Mesenchymal stem cell (in vitro differentiated cells and primary cell): ENCODE measurements around the gene SMARCD2.

ENCODE experiments used
- DNase-seq: peaks from one replicate; pipeline ENCODE4 v3.0.0-alpha.2; 2013
- H2AFZ ChIP-seq: one replicate; pipeline ENCODE4 v1.6.1; 2013; ENCODE audit warnings: low read depth, mild to moderate bottlenecking, control low read depth, inconsistent platforms, low read length, moderate library complexity
- H2AK5ac ChIP-seq: 2 replicates; pipeline ENCODE4 v1.6.1; 2013; ENCODE audit warnings: low read length, moderate library complexity, mild to moderate bottlenecking, inconsistent platforms; ENCODE audit not compliant: severe bottlenecking
- H2BK120ac ChIP-seq: one replicate; pipeline ENCODE4 v1.6.1; 2013; ENCODE audit warnings: low read depth, mild to moderate bottlenecking, inconsistent platforms, low read length, moderate library complexity
- H2BK12ac ChIP-seq, 2 experiments: one replicate each; pipeline ENCODE4 v1.6.1; 2013; ENCODE audit warnings: inconsistent platforms in 2 of 2, low read length in 2 of 2, mild to moderate bottlenecking in 2 of 2, moderate library complexity in 2 of 2, control low read depth in 1 of 2
- H2BK15ac ChIP-seq: one replicate; pipeline ENCODE4 v1.6.1; 2013; ENCODE audit warnings: mild to moderate bottlenecking, low read depth, inconsistent platforms; ENCODE audit not compliant: poor library complexity, severe bottlenecking
- H2BK5ac ChIP-seq: 2 replicates; pipeline ENCODE4 v1.6.1; 2013; ENCODE audit warnings: low read depth, mild to moderate bottlenecking, low read length, control low read depth, inconsistent platforms; ENCODE audit not compliant: poor library complexity, severe bottlenecking
- H3K14ac ChIP-seq, 2 experiments: one replicate each; pipeline ENCODE4 v1.6.1; 2013; ENCODE audit warnings: inconsistent platforms in 2 of 2, low read length in 2 of 2, control low read depth in 1 of 2, mild to moderate bottlenecking in 1 of 2, moderate library complexity in 1 of 2
- H3K18ac ChIP-seq, 2 experiments: one replicate each; pipeline ENCODE4 v1.6.1; 2013; ENCODE audit warnings: inconsistent platforms in 2 of 2, low read length in 2 of 2, control low read depth in 1 of 2, low read depth in 1 of 2, mild to moderate bottlenecking in 1 of 2
- H3K23ac ChIP-seq, 2 experiments: one replicate each; pipeline ENCODE4 v1.6.1; 2013; ENCODE audit warnings: inconsistent platforms in 2 of 2, low read length in 2 of 2, mild to moderate bottlenecking in 2 of 2, moderate library complexity in 2 of 2, control low read depth in 1 of 2
- H3K27ac ChIP-seq: 2 replicates; pipeline ENCODE4 v1.5.1; 2013; ENCODE audit warnings: mild to moderate bottlenecking, moderate library complexity, low read length, control low read depth, inconsistent platforms; ENCODE audit not compliant: poor library complexity, severe bottlenecking
- H3K27me3 ChIP-seq, 2 experiments: 2 replicates each; pipeline versions ENCODE4 v1.6.1 to v1.7.0; 2013; ENCODE audit warnings: low read length in 2 of 2, mild to moderate bottlenecking in 2 of 2, moderate library complexity in 2 of 2, control low read depth in 1 of 2, inconsistent platforms in 1 of 2; ENCODE audit not compliant: control insufficient read depth in 1 of 2, insufficient read depth in 1 of 2
- H3K36me3 ChIP-seq, 2 experiments: 2 replicates each; pipeline versions ENCODE4 v1.6.1 to v1.7.0; 2013; ENCODE audit warnings: low read length in 2 of 2, control low read depth in 1 of 2, inconsistent platforms in 1 of 2, low read depth in 1 of 2, mild to moderate bottlenecking in 1 of 2; ENCODE audit not compliant: insufficient read depth in 2 of 2, control insufficient read depth in 1 of 2
- H3K4ac ChIP-seq, 2 experiments: one replicate each; pipeline ENCODE4 v1.6.1; 2013; ENCODE audit warnings: inconsistent platforms in 2 of 2, low read length in 2 of 2, mild to moderate bottlenecking in 2 of 2, moderate library complexity in 2 of 2, control low read depth in 1 of 2, low read depth in 1 of 2
- H3K4me1 ChIP-seq: 2 replicates; pipeline ENCODE4 v1.6.1; 2013; ENCODE audit warnings: low read depth, low read length, control low read depth; ENCODE audit not compliant: control insufficient read depth, insufficient read depth
- H3K4me2 ChIP-seq: 2 replicates; pipeline ENCODE4 v1.6.1; 2013; ENCODE audit warnings: low read length, mild to moderate bottlenecking, inconsistent platforms; ENCODE audit not compliant: poor library complexity, severe bottlenecking
- H3K4me3 ChIP-seq, 2 experiments: 2 replicates each; pipeline versions ENCODE4 v1.5.1 to v1.7.0; 2013; ENCODE audit warnings: low read length in 2 of 2, mild to moderate bottlenecking in 2 of 2, control low read depth in 1 of 2, low read depth in 1 of 2; ENCODE audit not compliant: insufficient read depth in 1 of 2
- H3K79me1 ChIP-seq: replicated peaks from 2 replicates; pipeline ENCODE4 v1.6.1; 2013; ENCODE audit warnings: mild to moderate bottlenecking, control low read depth, low read length, inconsistent platforms; ENCODE audit not compliant: poor library complexity, severe bottlenecking
- H3K9ac ChIP-seq: 2 replicates; pipeline ENCODE4 v1.7.0; 2013; ENCODE audit warnings: mild to moderate bottlenecking, low read length, moderate library complexity
- H3K9me3 ChIP-seq: 2 replicates; pipeline ENCODE4 v1.7.0; 2013; ENCODE audit warnings: mild to moderate bottlenecking, low read length; ENCODE audit not compliant: control insufficient read depth
- H4K8ac ChIP-seq: one replicate; pipeline ENCODE4 v1.6.1; 2013; ENCODE audit warnings: inconsistent platforms, mild to moderate bottlenecking, low read length, moderate library complexity
- H4K91ac ChIP-seq: one replicate; pipeline ENCODE4 v1.6.1; 2013; ENCODE audit warnings: mild to moderate bottlenecking, low read length, inconsistent platforms
- WGBS: methylation state at CpG from one replicate; pipeline ENCODE4 v1.1.7; 2013; ENCODE audit warnings: mixed read lengths; 5-methylcytosine and 5-hydroxymethylcytosine counted together

Gene SMARCD2

DNA sequence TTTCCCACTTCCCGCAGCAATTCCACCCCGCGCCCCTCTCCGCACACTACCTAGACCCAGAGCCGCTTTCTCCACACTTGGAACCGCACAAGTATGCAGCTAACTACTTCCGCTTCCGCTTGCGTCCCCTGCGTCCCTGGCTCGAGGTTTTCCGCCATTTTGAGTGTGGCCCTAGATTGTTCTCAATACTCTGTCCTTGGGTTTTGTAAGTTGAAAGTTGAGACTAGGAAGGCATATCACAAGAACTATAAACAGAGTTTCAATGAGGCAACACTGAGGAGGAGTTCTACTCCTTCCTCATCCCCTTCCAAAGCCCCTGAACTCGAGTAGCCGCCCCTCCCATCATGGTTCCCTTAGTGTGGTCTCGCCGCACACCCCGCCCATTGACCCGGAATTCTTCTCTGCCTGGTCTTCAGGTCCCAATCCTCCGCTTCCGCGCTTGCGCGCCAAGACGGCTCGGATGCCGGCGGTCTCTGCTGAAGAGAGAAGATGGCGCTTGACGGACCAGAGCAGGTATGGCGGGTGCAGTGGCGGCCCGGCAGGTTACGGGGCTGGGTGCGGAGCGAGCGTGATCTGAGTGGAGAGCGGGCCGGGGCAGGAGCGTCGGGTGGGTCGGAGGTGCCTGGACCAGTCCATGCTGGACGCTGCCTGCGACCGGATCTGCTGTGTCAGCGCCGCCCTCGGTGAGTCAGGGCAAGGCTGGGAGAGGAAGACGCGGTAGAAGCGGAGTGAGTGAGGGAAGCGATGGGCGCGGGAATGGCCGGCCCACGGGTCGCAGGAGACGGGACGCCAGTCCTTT is 15.3 kb downstream of the SMARCD2 start, which contains the start of the genes FTSJ3 and PSMC5:
Gene FTSJ3, minus strand, starts transcription at position 662 of the 799 bp plus-strand sequence. CDS start 761 bp downstream, outside the sequence.
Gene PSMC5, plus strand, starts transcription at position 430 of the 799 bp plus-strand sequence. Its CDS starts 60 bp downstream, at position 490.
- Histone ChIP-seq H3K4me2 (peak within 1 kb of the TSS; percentile 89), H3K36me3 (peaks cover 59 to 76% of the 10 kb centered on the region in 2 experiments), H3K18ac (peak within 1 kb of the TSS; percentile 88 to 99), H3K23ac (peak within 1 kb of the TSS in 1 of 2 experiments; percentile 92), H4K91ac (peak within 1 kb of the TSS; percentile 91), H3K27me3 (no peaks in the 10 kb centered on the region), H2BK12ac (peak within 1 kb of the TSS in 1 of 2 experiments; percentile 76), H4K8ac (peak within 1 kb of the TSS; percentile 84), H3K27ac (peak within 1 kb of the TSS; percentile 91), H2AFZ (peak within 1 kb of the TSS; percentile 90), H3K9ac (peak within 1 kb of the TSS; percentile 95), H3K4ac (peak within 1 kb of the TSS; percentile 37 to 98), H2BK15ac (no peak within 1 kb of the TSS), H2BK120ac (peak within 1 kb of the TSS; percentile 45), H3K14ac (peak within 1 kb of the TSS in 1 of 2 experiments; percentile 100), H2AK5ac (peak within 1 kb of the TSS; percentile 38), H3K4me3 (peak within 1 kb of the TSS; percentile 94 to 97), H3K4me1 (peaks cover 9% of the 10 kb centered on the region), H3K79me1 (peaks cover 33% of the 10 kb centered on the region), H3K9me3 (no peaks in the 10 kb centered on the region), H2BK5ac (peak within 1 kb of the TSS; percentile 45)
- WGBS = under 1% methylated on average over 58 of the region's 58 CpGs
- DNase-seq = peak; percentile 98

DNA sequence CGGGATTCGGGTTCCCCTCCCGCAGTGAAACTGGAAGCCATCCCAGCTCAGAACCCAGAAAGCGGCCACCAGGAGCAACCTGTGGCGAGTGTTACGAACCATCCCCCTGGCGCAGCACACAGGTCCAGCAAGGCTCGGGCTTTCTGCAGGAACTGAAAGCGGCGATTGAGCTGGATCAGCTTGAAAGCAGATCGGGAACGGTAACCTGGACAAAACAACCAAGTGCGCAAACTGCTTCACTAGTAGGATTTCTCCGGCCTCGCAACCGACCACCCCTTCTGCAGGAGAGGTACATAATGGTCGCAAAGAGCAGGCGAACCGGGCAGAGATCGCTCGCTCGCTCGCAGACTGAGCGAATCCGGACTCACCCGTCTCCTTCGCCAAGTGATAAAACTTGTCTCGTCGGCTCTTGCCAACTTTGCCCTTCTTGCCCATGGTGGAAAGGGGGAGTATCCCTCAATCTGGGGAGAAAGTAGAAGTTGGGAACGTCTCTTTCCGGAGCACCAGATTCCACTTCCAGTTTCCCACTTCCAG is 15.9 kb downstream of the SMARCD2 start:
- H3K36me3 ChIP-seq = peaks cover 57 to 76% of the 10 kb centered on the region in 2 experiments
- no peak overlapping the region for H2BK12ac ChIP-seq
- H3K9me3 ChIP-seq = no peaks in the 10 kb centered on the region
- H2AK5ac ChIP-seq = peak overlapping the region; percentile 8
- peak overlapping the region; percentile 77 for H3K4me2 ChIP-seq
- peak overlapping the region in 1 of 2 experiments; percentile 73 for H3K18ac ChIP-seq
- WGBS = under 1% methylated on average over 27 of the region's 31 CpGs
- no peak overlapping the region for H4K91ac ChIP-seq
- H3K27ac ChIP-seq = peak overlapping the region; percentile 91
- H2BK120ac ChIP-seq = no peak overlapping the region
- peak overlapping the region in 1 of 2 experiments; percentile 84 for H3K14ac ChIP-seq
- peak; percentile 74 for DNase-seq
- H3K4me3 ChIP-seq = peak overlapping the region; percentile 94 to 97
- peak overlapping the region; percentile 33 for H4K8ac ChIP-seq
- H2BK5ac ChIP-seq = no peak overlapping the region
- peaks cover 9% of the 10 kb centered on the region for H3K4me1 ChIP-seq
- H3K23ac ChIP-seq = peak overlapping the region in 1 of 2 experiments; percentile 92
- peaks cover 36% of the 10 kb centered on the region for H3K79me1 ChIP-seq
- H2BK15ac ChIP-seq = no peak overlapping the region
- H3K9ac ChIP-seq = peak overlapping the region; percentile 95
- H3K27me3 ChIP-seq = no peaks in the 10 kb centered on the region
- H3K4ac ChIP-seq = peak overlapping the region in 1 of 2 experiments; percentile 29
- no peak overlapping the region for H2AFZ ChIP-seq

DNA sequence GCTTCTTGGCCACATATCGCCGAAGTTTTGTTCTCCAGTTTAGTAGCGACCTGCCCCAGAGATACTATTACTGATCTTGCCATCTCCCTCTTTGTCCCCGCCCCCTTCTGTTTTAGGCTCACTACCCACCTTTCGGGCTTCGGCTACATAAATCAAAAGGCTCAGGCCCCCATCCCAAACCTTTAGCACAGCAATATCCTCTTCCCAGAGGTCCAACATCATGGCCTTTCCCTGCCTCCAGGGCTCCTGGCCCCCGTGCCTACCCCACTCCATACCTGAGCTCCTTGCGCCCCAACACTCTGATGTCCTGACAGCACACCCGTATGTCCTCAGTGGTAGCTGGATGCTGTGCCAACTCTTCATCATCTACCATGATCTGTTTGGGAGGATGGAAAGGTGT is 18.1 kb downstream of the SMARCD2 start:
- Histone ChIP-seq H2BK15ac (no peak overlapping the region), H3K4me3 (no peak overlapping the region), H3K14ac (no peak overlapping the region), H2AK5ac (no peak overlapping the region), H3K27me3 (no peaks in the 10 kb centered on the region), H3K27ac (no peak overlapping the region), H3K18ac (no peak overlapping the region), H3K9me3 (no peaks in the 10 kb centered on the region), H3K23ac (no peak overlapping the region), H2AFZ (no peak overlapping the region), H3K4ac (no peak overlapping the region), H2BK5ac (no peak overlapping the region), H2BK12ac (no peak overlapping the region), H3K4me1 (peaks cover 15% of the 10 kb centered on the region), H3K4me2 (no peak overlapping the region), H4K91ac (no peak overlapping the region), H3K9ac (no peak overlapping the region), H4K8ac (no peak overlapping the region), H3K79me1 (peaks cover 22% of the 10 kb centered on the region), H2BK120ac (no peak overlapping the region), H3K36me3 (peaks cover 56 to 76% of the 10 kb centered on the region in 2 experiments)
- WGBS = 98% methylated on average over 8 of the region's 9 CpGs
- no peak for DNase-seq
